Endodermal cell (in vitro differentiated cells): ENCODE data around the gene SCD5. TPM values are rescaled to one million over a fixed set of nuclear protein-coding genes. Genes with fewer than 3 reads are reported as not detected.

Source experiments
- DNase-seq: peaks from one replicate; pipeline ENCODE4 v3.0.0-alpha.2; 2017
- H3K27ac ChIP-seq: 2 replicates; pipeline ENCODE4 v1.5.1; 2013; ENCODE audit warnings: mild to moderate bottlenecking, low read depth, low read length, moderate library complexity
- H3K27me3 ChIP-seq: 2 replicates; pipeline ENCODE4 v1.6.1; 2013; ENCODE audit warnings: mild to moderate bottlenecking, low read length, moderate library complexity; ENCODE audit not compliant: insufficient read depth, control insufficient read depth, poor library complexity, severe bottlenecking
- H3K36me3 ChIP-seq: 2 replicates; pipeline ENCODE4 v1.7.0; 2013; ENCODE audit warnings: mild to moderate bottlenecking, low read length, moderate library complexity; ENCODE audit not compliant: control insufficient read depth, insufficient read depth
- H3K4me1 ChIP-seq: one replicate; pipeline ENCODE4 v1.7.0; 2013; ENCODE audit warnings: low read length; ENCODE audit not compliant: control insufficient read depth, insufficient read depth
- H3K4me3 ChIP-seq: 2 replicates; pipeline ENCODE4 v1.5.1; 2013; ENCODE audit warnings: mild to moderate bottlenecking, low read length, moderate library complexity
- H3K9ac ChIP-seq: 2 replicates; pipeline ENCODE4 v1.6.1; 2013; ENCODE audit warnings: mild to moderate bottlenecking, low read length, moderate library complexity; ENCODE audit not compliant: poor library complexity, severe bottlenecking; ENCODE audit errors: extremely low read depth
- H3K9me3 ChIP-seq: 2 replicates; pipeline ENCODE4 v1.6.1; 2013; ENCODE audit warnings: mild to moderate bottlenecking, low read length, moderate library complexity; ENCODE audit not compliant: control insufficient read depth
- H3K27ac Mint-ChIP-seq: 2 replicates; pipeline ENCODE4 v1.8.0; 2020; ENCODE audit warnings: mixed read lengths
- H3K27me3 Mint-ChIP-seq: 2 replicates; pipeline ENCODE4 v1.8.0; 2021; ENCODE audit warnings: mild to moderate bottlenecking, mixed read lengths; ENCODE audit not compliant: insufficient read depth
- H3K36me3 Mint-ChIP-seq: 2 replicates; pipeline ENCODE4 v1.8.0; 2020; ENCODE audit warnings: low read depth, mixed read lengths
- H3K4me1 Mint-ChIP-seq: 2 replicates; pipeline ENCODE4 v1.8.0; 2020; ENCODE audit warnings: mixed read lengths
- H3K4me3 Mint-ChIP-seq: 2 replicates; pipeline ENCODE4 v1.8.0; 2020; ENCODE audit warnings: mild to moderate bottlenecking, moderate library complexity, mixed read lengths
- H3K9me3 Mint-ChIP-seq: 2 replicates; pipeline ENCODE4 v1.8.0; 2020; ENCODE audit warnings: mild to moderate bottlenecking, mixed read lengths
- WGBS, 2 experiments: methylation state at CpG; one replicate each; pipeline versions ENCODE4 v1.1.5 to v1.1.7; 2013; ENCODE audit warnings: missing lambda C conversion rate in 2 of 2, mixed read lengths in 1 of 2; ENCODE audit not compliant: insufficient coverage in 1 of 2, insufficient read length in 1 of 2; 5-methylcytosine and 5-hydroxymethylcytosine counted together
- total RNA-seq, 2 donors: library from RNA; stranded (reverse); fragmentation: NEBNext Ultra II Directional in 1 of 2; extraction: Animal tissue kit (Norgen Biotek cat#: 25700) in 1 of 2; gene quantifications; 2 replicates in 1 of 2; 3 replicates in 1 of 2; pipeline ENCODE4 v1.2.1, GENCODE V29; 2021
- TF ChIP-seq, protein P1 (sequence below): fragments of 200-600 bp; sonication (generic); conservative IDR thresholded peaks from 2 replicates; pipeline ENCODE4 v1.5.0; 2021; ENCODE audit warnings: antibody characterized with exemption, mild to moderate bottlenecking

The SCD5 gene
- total RNA-seq, 2 donors from 2014 or later, result 3.2 to 5.2 TPM

DNA sequence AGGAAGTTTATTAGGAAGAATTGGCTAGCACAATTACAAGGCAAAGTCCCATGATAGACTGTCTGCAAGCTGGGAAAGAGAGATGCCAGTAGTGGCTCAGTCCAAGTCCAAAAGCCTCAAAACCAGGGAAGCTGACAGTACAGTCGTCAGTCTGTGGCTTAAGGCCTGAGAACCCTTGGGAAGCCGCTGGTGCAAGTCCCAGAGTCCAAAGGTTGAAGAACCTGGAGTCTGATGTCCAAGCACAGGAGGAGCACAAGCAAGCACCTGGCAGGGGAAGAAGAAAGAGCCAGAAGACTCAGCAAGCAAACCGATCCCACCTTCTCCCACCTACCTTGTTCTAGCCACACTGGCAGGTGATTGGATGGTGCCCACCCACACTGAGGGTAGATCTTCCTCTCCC, 185.5 kb downstream of the SCD5 start:
- Histone ChIP-seq H3K4me3 (no peak overlapping the region), H3K27me3 (no peaks in the 10 kb centered on the region), H3K4me1 (no peaks in the 10 kb centered on the region), H3K27ac (no peak overlapping the region), H3K9ac (no peak overlapping the region), H3K9me3 (no peaks in the 10 kb centered on the region), H3K36me3 (no peaks in the 10 kb centered on the region)
- TF ChIP-seq, protein P1, sequence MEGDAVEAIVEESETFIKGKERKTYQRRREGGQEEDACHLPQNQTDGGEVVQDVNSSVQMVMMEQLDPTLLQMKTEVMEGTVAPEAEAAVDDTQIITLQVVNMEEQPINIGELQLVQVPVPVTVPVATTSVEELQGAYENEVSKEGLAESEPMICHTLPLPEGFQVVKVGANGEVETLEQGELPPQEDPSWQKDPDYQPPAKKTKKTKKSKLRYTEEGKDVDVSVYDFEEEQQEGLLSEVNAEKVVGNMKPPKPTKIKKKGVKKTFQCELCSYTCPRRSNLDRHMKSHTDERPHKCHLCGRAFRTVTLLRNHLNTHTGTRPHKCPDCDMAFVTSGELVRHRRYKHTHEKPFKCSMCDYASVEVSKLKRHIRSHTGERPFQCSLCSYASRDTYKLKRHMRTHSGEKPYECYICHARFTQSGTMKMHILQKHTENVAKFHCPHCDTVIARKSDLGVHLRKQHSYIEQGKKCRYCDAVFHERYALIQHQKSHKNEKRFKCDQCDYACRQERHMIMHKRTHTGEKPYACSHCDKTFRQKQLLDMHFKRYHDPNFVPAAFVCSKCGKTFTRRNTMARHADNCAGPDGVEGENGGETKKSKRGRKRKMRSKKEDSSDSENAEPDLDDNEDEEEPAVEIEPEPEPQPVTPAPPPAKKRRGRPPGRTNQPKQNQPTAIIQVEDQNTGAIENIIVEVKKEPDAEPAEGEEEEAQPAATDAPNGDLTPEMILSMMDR, result no peak
- H3K4me3 Mint-ChIP-seq, result no peak overlapping the region
- no peaks in the 10 kb centered on the region for H3K36me3 Mint-ChIP-seq
- H3K27me3 Mint-ChIP-seq, result peaks cover 2% of the 10 kb centered on the region
- DNase-seq, result no peak
- H3K27ac Mint-ChIP-seq, result no peak overlapping the region
- H3K4me1 Mint-ChIP-seq, result peaks cover 6% of the 10 kb centered on the region
- WGBS, 2 experiments, result 87% methylated on average over 2 to 3 of the region's 3 CpGs
- H3K9me3 Mint-ChIP-seq, result no peaks in the 10 kb centered on the region

- Histone ChIP-seq H3K4me1 (no peaks in the 10 kb centered on the region), H3K27ac (no peak overlapping the region), H3K9ac (no peak overlapping the region), H3K9me3 (no peaks in the 10 kb centered on the region), H3K27me3 (no peaks in the 10 kb centered on the region), H3K4me3 (no peak overlapping the region), H3K36me3 (no peaks in the 10 kb centered on the region)
- Mint-ChIP-seq H3K4me1 (peaks cover 6% of the 10 kb centered on the region), H3K27me3 (peaks cover 2% of the 10 kb centered on the region), H3K4me3 (no peak overlapping the region), H3K36me3 (no peaks in the 10 kb centered on the region), H3K9me3 (no peaks in the 10 kb centered on the region), H3K27ac (no peak overlapping the region)
- TF ChIP-seq, protein P1, result no peak
- no peak for DNase-seq
- 96% methylated on average over 5 of the region's 5 CpGs; no CpG with 5 or more reads in 1 of the 2 experiments for WGBS, 2 experiments
Observed at GRCh38 chr4:82611982-82612381, 186.6 kb downstream of the SCD5 start.

GRCh38 chr4:82611527-82611926, 187.1 kb downstream of the SCD5 start:
- no peak overlapping the region for H3K9ac ChIP-seq
- H3K36me3 ChIP-seq, result no peaks in the 10 kb centered on the region
- DNase-seq, result no peak
- no peak overlapping the region for H3K27ac Mint-ChIP-seq
- H3K4me1 Mint-ChIP-seq, result peaks cover 6% of the 10 kb centered on the region
- H3K27me3 ChIP-seq, result no peaks in the 10 kb centered on the region
- TF ChIP-seq, protein P1, result no peak
- no peak overlapping the region for H3K27ac ChIP-seq
- H3K9me3 Mint-ChIP-seq, result no peaks in the 10 kb centered on the region
- no peak overlapping the region for H3K4me3 ChIP-seq
- no peak overlapping the region for H3K4me3 Mint-ChIP-seq
- 85 to 97% methylated on average over 2 to 4 of the region's 4 CpGs for WGBS, 2 experiments
- no peaks in the 10 kb centered on the region for H3K4me1 ChIP-seq
- no peaks in the 10 kb centered on the region for H3K9me3 ChIP-seq
- H3K27me3 Mint-ChIP-seq, result peaks cover 2% of the 10 kb centered on the region
- no peaks in the 10 kb centered on the region for H3K36me3 Mint-ChIP-seq
